Cardiac fibroblast (primary cell): ENCODE data around the gene PATL2.
"Not testable (repeated sequence)": the region's sequence is repeated elsewhere in the genome, so short reads cannot be mapped to it uniquely, and the experiment has no call there.

Experiments
- DNase-seq, 2 donors: peaks; one replicate each; pipeline versions ENCODE4 v3.0.0 to v3.0.0-alpha.2; 2010; ENCODE audit warnings: low read depth in 2 of 2
- H3K4me3 ChIP-seq, 2 donors: replicated peaks in 1 of 2; 1 replicate in 1 of 2; 2 replicates in 1 of 2; pipeline ENCODE4 v1.5.1; 2011; ENCODE audit warnings: low read depth in 2 of 2, low read length in 2 of 2, mild to moderate bottlenecking in 2 of 2, moderate library complexity in 1 of 2
- TF ChIP-seq, protein P1 (sequence below): IDR thresholded peaks from one replicate; pipeline ENCODE4 v1.5.1; 2011; ENCODE audit warnings: low read depth, mild to moderate bottlenecking, low read length, inconsistent platforms

The PATL2 gene

DNA sequence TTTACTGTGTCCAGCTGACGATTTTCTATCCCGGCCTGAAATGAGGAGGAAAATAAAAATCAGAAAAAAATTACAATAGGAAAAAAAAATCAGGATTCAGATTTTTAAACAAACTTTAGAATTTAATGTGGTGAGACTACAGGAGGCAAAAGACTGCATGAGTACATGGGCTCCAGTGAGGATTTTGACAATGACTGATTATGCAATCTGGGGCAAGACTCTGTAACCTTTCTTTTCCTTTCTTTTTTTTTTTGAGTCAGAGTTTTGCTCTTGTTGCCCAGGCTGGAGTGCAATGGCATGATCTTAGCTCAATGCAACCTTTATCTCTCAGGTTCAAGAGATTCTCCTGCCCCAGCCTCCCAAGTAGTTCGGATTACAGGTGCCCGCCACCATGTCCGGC is 77.5 kb downstream of the PATL2 start:
- DNase-seq: peak; percentile 74 to 83
- no peak overlapping the region for H3K4me3 ChIP-seq
- TF ChIP-seq, protein P1, sequence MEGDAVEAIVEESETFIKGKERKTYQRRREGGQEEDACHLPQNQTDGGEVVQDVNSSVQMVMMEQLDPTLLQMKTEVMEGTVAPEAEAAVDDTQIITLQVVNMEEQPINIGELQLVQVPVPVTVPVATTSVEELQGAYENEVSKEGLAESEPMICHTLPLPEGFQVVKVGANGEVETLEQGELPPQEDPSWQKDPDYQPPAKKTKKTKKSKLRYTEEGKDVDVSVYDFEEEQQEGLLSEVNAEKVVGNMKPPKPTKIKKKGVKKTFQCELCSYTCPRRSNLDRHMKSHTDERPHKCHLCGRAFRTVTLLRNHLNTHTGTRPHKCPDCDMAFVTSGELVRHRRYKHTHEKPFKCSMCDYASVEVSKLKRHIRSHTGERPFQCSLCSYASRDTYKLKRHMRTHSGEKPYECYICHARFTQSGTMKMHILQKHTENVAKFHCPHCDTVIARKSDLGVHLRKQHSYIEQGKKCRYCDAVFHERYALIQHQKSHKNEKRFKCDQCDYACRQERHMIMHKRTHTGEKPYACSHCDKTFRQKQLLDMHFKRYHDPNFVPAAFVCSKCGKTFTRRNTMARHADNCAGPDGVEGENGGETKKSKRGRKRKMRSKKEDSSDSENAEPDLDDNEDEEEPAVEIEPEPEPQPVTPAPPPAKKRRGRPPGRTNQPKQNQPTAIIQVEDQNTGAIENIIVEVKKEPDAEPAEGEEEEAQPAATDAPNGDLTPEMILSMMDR: no peak

DNA sequence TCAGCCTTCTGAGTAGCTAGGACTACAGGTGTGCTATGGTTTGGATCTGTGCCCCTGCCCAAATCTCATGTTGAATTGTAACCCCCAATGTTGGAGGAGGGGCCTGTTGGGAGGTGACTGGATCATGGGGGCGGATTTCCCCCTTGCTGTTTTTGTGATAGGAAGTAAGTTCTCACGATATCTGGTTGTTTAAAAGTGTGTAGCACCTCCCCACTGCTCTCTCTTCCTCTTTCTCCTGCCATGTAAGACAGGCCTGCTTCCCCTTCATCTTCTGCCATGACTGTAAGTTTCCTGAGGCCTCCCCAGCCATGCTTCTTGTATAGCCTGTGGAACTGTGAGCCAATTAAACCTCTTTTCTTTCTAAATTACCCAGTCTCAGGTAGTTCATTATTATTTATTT is 85.8 kb downstream of the PATL2 start:
- not testable (repeated sequence) for DNase-seq, H3K4me3 ChIP-seq

DNA sequence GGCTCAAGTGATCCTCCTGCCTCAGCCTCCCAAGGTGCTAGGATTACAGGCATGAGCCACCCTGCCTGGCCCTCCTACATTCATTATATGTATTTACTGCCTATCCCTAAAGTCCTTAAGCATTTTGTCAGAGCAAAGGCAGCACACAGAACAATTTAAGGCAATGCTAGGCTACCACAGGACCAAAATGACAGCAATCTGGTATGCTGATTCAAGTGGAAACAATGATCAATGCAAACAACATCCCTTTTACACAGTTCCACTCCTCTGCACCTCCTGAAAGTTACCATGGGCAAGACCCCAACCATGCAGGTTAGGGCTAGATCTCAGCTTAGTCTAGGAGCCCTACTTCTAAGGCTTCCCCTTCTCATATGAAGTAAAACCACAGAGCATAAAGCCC is 87.9 kb downstream of the PATL2 start:
- H3K4me3 ChIP-seq: no peak overlapping the region
- DNase-seq: no peak
- TF ChIP-seq, protein P1: no peak

DNA sequence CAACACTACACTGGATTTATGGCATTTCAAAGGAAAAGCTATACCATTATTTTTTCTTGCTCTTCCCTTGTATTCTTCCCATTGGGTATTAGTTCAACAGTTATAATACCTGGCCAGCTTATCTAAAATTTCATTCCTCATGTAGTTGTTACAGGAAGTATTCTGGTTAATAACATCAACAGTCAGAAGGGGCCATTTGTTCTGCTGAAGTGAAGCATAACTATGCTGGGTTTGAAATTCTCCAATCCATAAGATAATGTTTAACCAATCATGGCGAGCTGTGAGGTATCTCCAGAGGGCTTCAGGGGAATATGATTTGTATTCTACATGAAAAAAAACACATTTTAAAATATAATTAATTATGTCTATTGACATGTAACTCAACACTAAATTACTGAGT is 91.0 kb downstream of the PATL2 start:
- H3K4me3 ChIP-seq: no peak overlapping the region
- DNase-seq: no peak
- TF ChIP-seq, protein P1: no peak

DNA sequence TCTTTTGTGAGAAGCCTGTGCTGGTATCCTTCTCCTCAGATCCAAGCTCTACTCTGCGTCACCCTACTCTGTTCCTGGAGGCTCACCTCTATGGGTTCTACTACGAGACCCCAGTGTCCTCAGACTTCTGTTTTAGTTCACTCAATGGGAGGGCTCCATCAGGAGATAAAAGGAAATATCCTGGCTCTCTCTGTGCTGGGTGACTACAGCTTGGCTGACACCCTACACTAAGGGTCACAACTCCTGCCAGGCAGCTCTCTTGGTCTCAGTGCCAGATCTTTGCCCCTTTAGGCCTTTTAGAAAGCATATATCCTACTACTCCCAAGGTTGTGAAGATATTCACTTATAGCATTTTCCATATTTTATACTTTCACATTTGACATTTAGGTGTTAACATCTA is 94.1 kb downstream of the PATL2 start:
- no peak overlapping the region for H3K4me3 ChIP-seq
- DNase-seq: no peak
- TF ChIP-seq, protein P1: no peak
